Neuronal stem cell (in vitro differentiated cells): ENCODE measurements around the gene SUPT20HL1.

Experiments used
- DNase-seq: peaks from one replicate; pipeline ENCODE4 v3.0.0-alpha.2; 2013; ENCODE audit warnings: low spot score
- H2AFZ ChIP-seq: one replicate; pipeline ENCODE4 v1.6.1; 2013; ENCODE audit warnings: mild to moderate bottlenecking, low read length, inconsistent platforms
- H2AK5ac ChIP-seq: 2 replicates; pipeline ENCODE4 v1.6.1; 2013; ENCODE audit warnings: low read depth, mild to moderate bottlenecking, inconsistent platforms, low read length, moderate library complexity, mixed read lengths
- H2BK120ac ChIP-seq: 2 replicates; pipeline ENCODE4 v1.6.1; 2013; ENCODE audit warnings: low read depth, mild to moderate bottlenecking, inconsistent platforms, low read length, moderate library complexity, mixed read lengths
- H2BK12ac ChIP-seq: one replicate; pipeline ENCODE4 v1.6.1; 2013; ENCODE audit warnings: low read length, inconsistent platforms
- H2BK15ac ChIP-seq: 2 replicates; pipeline ENCODE4 v1.6.1; 2013; ENCODE audit warnings: mild to moderate bottlenecking, low read length, inconsistent platforms, mixed read lengths
- H2BK5ac ChIP-seq: one replicate; pipeline ENCODE4 v1.6.1; 2013; ENCODE audit warnings: inconsistent platforms, mild to moderate bottlenecking, low read length, moderate library complexity
- H3K14ac ChIP-seq: one replicate; pipeline ENCODE4 v1.6.1; 2013; ENCODE audit warnings: low read length, inconsistent platforms
- H3K18ac ChIP-seq: 2 replicates; pipeline ENCODE4 v1.6.1; 2013; ENCODE audit warnings: low read length, inconsistent platforms
- H3K23ac ChIP-seq: 2 replicates; pipeline ENCODE4 v1.6.1; 2013; ENCODE audit warnings: low read depth, mild to moderate bottlenecking, mixed read lengths, low read length, inconsistent platforms; ENCODE audit not compliant: poor library complexity
- H3K27ac ChIP-seq: replicated peaks from 3 replicates; pipeline ENCODE4 v1.5.1; 2013; ENCODE audit warnings: low read length, inconsistent platforms
- H3K27me3 ChIP-seq, 3 experiments: 2 replicates each; pipeline ENCODE4 v1.6.1; 2013; ENCODE audit warnings: low read length in 3 of 3, mild to moderate bottlenecking in 2 of 3, inconsistent platforms in 1 of 3, low read depth in 1 of 3, mixed read lengths in 1 of 3, moderate library complexity in 1 of 3; ENCODE audit not compliant: control insufficient read depth in 3 of 3, insufficient read depth in 3 of 3
- H3K36me3 ChIP-seq, 2 donors: replicated peaks in 1 of 2; 2 replicates each; pipeline ENCODE4 v1.6.1; 2013; ENCODE audit warnings: low read length in 2 of 2; ENCODE audit not compliant: control insufficient read depth in 2 of 2, insufficient read depth in 2 of 2
- H3K4ac ChIP-seq: 2 replicates; pipeline ENCODE4 v1.6.1; 2013; ENCODE audit warnings: inconsistent platforms, mild to moderate bottlenecking, low read length, moderate library complexity
- H3K4me1 ChIP-seq, 2 donors: 1 replicate in 1 of 2; 2 replicates in 1 of 2; pipeline ENCODE4 v1.6.1; 2013; ENCODE audit warnings: low read length in 2 of 2, low read depth in 1 of 2; ENCODE audit not compliant: control insufficient read depth in 2 of 2, insufficient read depth in 1 of 2
- H3K4me2 ChIP-seq: one replicate; pipeline ENCODE4 v1.6.1; 2013; ENCODE audit warnings: mild to moderate bottlenecking, low read length, inconsistent platforms; ENCODE audit not compliant: insufficient read depth, poor library complexity, severe bottlenecking
- H3K4me3 ChIP-seq, 2 donors: 2 replicates each; pipeline ENCODE4 v1.5.1; 2013; ENCODE audit warnings: low read length in 2 of 2, mild to moderate bottlenecking in 2 of 2, inconsistent platforms in 1 of 2, moderate library complexity in 1 of 2
- H3K79me1 ChIP-seq: one replicate; pipeline ENCODE4 v1.6.1; 2013; ENCODE audit warnings: low read depth, mild to moderate bottlenecking, inconsistent platforms, low read length, moderate library complexity
- H3K9ac ChIP-seq: one replicate; pipeline ENCODE4 v1.6.1; 2013; ENCODE audit warnings: mild to moderate bottlenecking, low read depth, low read length, inconsistent platforms; ENCODE audit not compliant: poor library complexity
- H3K9me3 ChIP-seq, 2 donors: replicated peaks in 1 of 2; 2 replicates each; pipeline versions ENCODE3 to v1.6.1; 2013; ENCODE audit warnings: low read length in 2 of 2, mild to moderate bottlenecking in 2 of 2, inconsistent platforms in 1 of 2, low read depth in 1 of 2, mixed read lengths in 1 of 2, moderate library complexity in 1 of 2; ENCODE audit not compliant: control insufficient read depth in 2 of 2, insufficient read depth in 1 of 2
- H4K8ac ChIP-seq: one replicate; pipeline ENCODE4 v1.6.1; 2013; ENCODE audit warnings: low read depth, mild to moderate bottlenecking, inconsistent platforms, low read length, moderate library complexity
- H4K91ac ChIP-seq: one replicate; pipeline ENCODE4 v1.6.1; 2013; ENCODE audit warnings: low read length, low read depth, mild to moderate bottlenecking, inconsistent platforms; ENCODE audit not compliant: poor library complexity
- WGBS, 2 donors: extraction: QIAGEN DNeasy Blood & Tissue Kit; methylation state at CpG; one replicate each; pipeline ENCODE4 v1.1.7; 2013; ENCODE audit warnings: missing lambda C conversion rate in 2 of 2, mixed read lengths in 1 of 2; ENCODE audit not compliant: insufficient read length in 2 of 2, insufficient replicate concordance in 1 of 2; ENCODE audit errors: extremely low coverage in 2 of 2; 5-methylcytosine and 5-hydroxymethylcytosine counted together

SUPT20HL1 gene

GRCh38 chrX:24399550-24399949 is 39.1 kb downstream of the SUPT20HL1 start:
- no peak overlapping the region for H2BK15ac ChIP-seq
- H3K27me3 ChIP-seq = peaks cover 0 to 12% (median 0%) of the 10 kb centered on the region in 3 experiments
- H3K36me3 ChIP-seq = no peaks in the 10 kb centered on the region
- H2BK120ac ChIP-seq = no peak overlapping the region
- H2BK12ac ChIP-seq = no peak overlapping the region
- no peak overlapping the region for H2AK5ac ChIP-seq
- H2AFZ ChIP-seq = no peak overlapping the region
- H2BK5ac ChIP-seq = no peak overlapping the region
- no peak overlapping the region for H3K27ac ChIP-seq
- no peak overlapping the region for H4K8ac ChIP-seq
- no peak overlapping the region for H3K4me3 ChIP-seq
- no CpG with 5 or more reads among the region's 5 CpGs for WGBS, 2 donors
- no peak overlapping the region for H4K91ac ChIP-seq
- H3K79me1 ChIP-seq = no peaks in the 10 kb centered on the region
- no peak overlapping the region for H3K4ac ChIP-seq
- H3K18ac ChIP-seq = no peak overlapping the region
- H3K4me2 ChIP-seq = no peak overlapping the region
- no peak overlapping the region for H3K14ac ChIP-seq
- H3K4me1 ChIP-seq = no peaks in the 10 kb centered on the region
- DNase-seq = no peak
- H3K23ac ChIP-seq = no peak overlapping the region
- no peaks in the 10 kb centered on the region for H3K9me3 ChIP-seq
- H3K9ac ChIP-seq = no peak overlapping the region

- no peak overlapping the region for H2BK12ac ChIP-seq
- no peak overlapping the region for H2AK5ac ChIP-seq
- H4K91ac ChIP-seq = no peak overlapping the region
- no peaks in the 10 kb centered on the region for H3K4me1 ChIP-seq
- H3K27me3 ChIP-seq = no peaks in the 10 kb centered on the region
- no peak overlapping the region for H2BK5ac ChIP-seq
- H3K14ac ChIP-seq = no peak overlapping the region
- H2AFZ ChIP-seq = no peak overlapping the region
- H4K8ac ChIP-seq = no peak overlapping the region
- H3K27ac ChIP-seq = no peak overlapping the region
- H2BK120ac ChIP-seq = no peak overlapping the region
- no peak for DNase-seq
- H3K36me3 ChIP-seq = no peaks in the 10 kb centered on the region
- no peak overlapping the region for H3K4me3 ChIP-seq
- no peak overlapping the region for H3K9ac ChIP-seq
- H3K79me1 ChIP-seq = no peaks in the 10 kb centered on the region
- no peak overlapping the region for H3K18ac ChIP-seq
- H3K4ac ChIP-seq = no peak overlapping the region
- H3K4me2 ChIP-seq = no peak overlapping the region
- H3K9me3 ChIP-seq = no peaks in the 10 kb centered on the region
- no peak overlapping the region for H3K23ac ChIP-seq
- H2BK15ac ChIP-seq = no peak overlapping the region
Measured at GRCh38 chrX:24405959-24406358, 45.5 kb downstream of the SUPT20HL1 start.
